Erythroblast (primary cell): ENCODE data around the gene COMMD10.

Experiments used
- GATA1 ChIP-seq: IDR thresholded peaks from 2 replicates; pipeline ENCODE4 v1.6.1; 2011; ENCODE audit warnings: low read depth, mild to moderate bottlenecking, control low read depth, low read length, moderate library complexity
- POLR2A ChIP-seq: IDR thresholded peaks from 2 replicates; pipeline ENCODE4 v1.6.1; 2011; ENCODE audit warnings: mild to moderate bottlenecking, low read length

DNA sequence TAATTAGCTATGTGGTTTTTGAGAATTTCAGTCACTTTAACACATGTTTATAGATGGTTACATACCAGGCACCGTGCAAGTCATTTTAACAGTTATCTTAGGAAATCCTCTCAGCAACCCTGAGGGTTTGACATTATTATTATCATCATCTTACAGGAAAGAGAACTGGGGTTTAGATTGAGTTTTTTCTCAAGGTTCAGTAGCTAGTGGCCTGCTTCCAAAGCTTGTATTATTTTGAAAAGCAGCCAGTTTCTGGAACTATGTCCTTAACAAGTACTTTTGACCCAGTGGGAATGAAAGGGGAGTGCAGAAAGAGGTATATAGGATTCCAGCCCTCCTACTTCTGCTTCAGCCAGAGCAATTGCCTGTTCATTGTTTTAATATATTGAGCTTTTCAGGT lies 157.5 kb downstream of the COMMD10 start:
- TF ChIP-seq POLR2A (no peak), GATA1 (no peak)
